GM12878 (cell line): ENCODE data around the gene KCNC4.

ENCODE experiments used
- CEBPZ ChIP-seq: fragments of 150-350 bp; IDR thresholded peaks from 2 replicates; pipeline ENCODE4 v1.6.1; 2016; ENCODE audit warnings: low read depth, low read length
- FOS ChIP-seq: IDR thresholded peaks from 3 replicates; pipeline ENCODE4 v1.6.1; 2011; ENCODE audit warnings: borderline replicate concordance; ENCODE audit not compliant: insufficient read length; ENCODE audit errors: extremely low read depth
- MYC ChIP-seq: IDR thresholded peaks from 2 replicates; pipeline ENCODE4 v1.6.1; 2011; ENCODE audit warnings: mild to moderate bottlenecking, low read length, moderate library complexity, inconsistent platforms; ENCODE audit not compliant: insufficient read depth, insufficient replicate concordance, insufficient read length, severe bottlenecking
- POLR2AphosphoS5 ChIP-seq: IDR thresholded peaks from 2 replicates; pipeline ENCODE4 v1.6.1; 2011; ENCODE audit warnings: mild to moderate bottlenecking, low read length, inconsistent platforms
- SP1 ChIP-seq: IDR thresholded peaks from one replicate; pipeline ENCODE4 v1.6.1; 2011; ENCODE audit warnings: low read depth, low read length
- TBL1XR1 ChIP-seq: IDR thresholded peaks from 2 replicates; pipeline ENCODE4 v1.6.1; 2012; ENCODE audit warnings: low read depth, low read length, improper control_type of control experiment
- ZZZ3 ChIP-seq: IDR thresholded peaks from 2 replicates; pipeline ENCODE4 v1.6.1; 2011; ENCODE audit warnings: low read depth; ENCODE audit not compliant: control insufficient read depth, insufficient read length
- TF ChIP-seq, protein P1 (sequence below), 3 experiments: IDR thresholded peaks in 2 of 3; conservative IDR thresholded peaks in 1 of 3; 2 replicates each; pipeline ENCODE4 v1.5.1; 2011; ENCODE audit warnings: low read depth in 3 of 3, low read length in 3 of 3, mild to moderate bottlenecking in 3 of 3, control low read depth in 2 of 3, moderate library complexity in 2 of 3, inconsistent platforms in 1 of 3, mixed read lengths in 1 of 3; ENCODE audit not compliant: control insufficient read depth in 2 of 3, insufficient read depth in 1 of 3; ENCODE audit errors: extremely low read depth in 1 of 3
- TF ChIP-seq, protein P2 (sequence below): fragments of 450-650 bp; IDR thresholded peaks from 2 replicates; pipeline ENCODE4 v1.6.1; 2016; ENCODE audit warnings: mild to moderate bottlenecking, moderate library complexity, borderline replicate concordance

DNA sequence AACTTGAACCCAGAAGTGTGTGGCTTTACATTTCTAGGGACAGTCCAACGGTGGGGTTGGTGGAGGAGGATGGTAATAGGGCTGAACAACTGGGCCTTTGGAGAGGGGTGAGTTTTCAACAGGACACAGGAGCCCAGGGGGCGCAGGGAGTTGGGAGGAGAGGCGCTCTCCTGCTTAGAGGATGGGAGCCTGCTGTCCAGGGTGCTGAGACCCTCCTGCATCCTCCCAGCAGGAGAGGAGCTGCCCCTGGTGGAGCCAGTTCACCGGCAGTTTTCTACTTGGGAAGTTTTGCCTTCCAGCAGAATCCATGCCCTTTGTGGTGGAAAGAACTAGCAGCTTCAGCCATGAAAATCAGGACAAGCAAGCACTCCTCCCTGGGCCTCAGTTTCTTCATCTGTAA, 8.6 kb downstream of the KCNC4 start:
- TF ChIP-seq, protein P1, sequence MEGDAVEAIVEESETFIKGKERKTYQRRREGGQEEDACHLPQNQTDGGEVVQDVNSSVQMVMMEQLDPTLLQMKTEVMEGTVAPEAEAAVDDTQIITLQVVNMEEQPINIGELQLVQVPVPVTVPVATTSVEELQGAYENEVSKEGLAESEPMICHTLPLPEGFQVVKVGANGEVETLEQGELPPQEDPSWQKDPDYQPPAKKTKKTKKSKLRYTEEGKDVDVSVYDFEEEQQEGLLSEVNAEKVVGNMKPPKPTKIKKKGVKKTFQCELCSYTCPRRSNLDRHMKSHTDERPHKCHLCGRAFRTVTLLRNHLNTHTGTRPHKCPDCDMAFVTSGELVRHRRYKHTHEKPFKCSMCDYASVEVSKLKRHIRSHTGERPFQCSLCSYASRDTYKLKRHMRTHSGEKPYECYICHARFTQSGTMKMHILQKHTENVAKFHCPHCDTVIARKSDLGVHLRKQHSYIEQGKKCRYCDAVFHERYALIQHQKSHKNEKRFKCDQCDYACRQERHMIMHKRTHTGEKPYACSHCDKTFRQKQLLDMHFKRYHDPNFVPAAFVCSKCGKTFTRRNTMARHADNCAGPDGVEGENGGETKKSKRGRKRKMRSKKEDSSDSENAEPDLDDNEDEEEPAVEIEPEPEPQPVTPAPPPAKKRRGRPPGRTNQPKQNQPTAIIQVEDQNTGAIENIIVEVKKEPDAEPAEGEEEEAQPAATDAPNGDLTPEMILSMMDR (IDR thresholded peaks at IDR 0.05 in 2 of 3, conservative IDR thresholded peaks at IDR 0.05 in 1 of 3; ENCODE audit: control insufficient read depth in 2 of 3, extremely low read depth in 1 of 3, insufficient read depth in 1 of 3, low read depth in 3 of 3, low read length in 3 of 3): no peak
- TF ChIP-seq ZZZ3: no peak
- no peak for TF ChIP-seq POLR2AphosphoS5
- TF ChIP-seq SP1: no peak
- no peak for TF ChIP-seq CEBPZ
- TF ChIP-seq FOS: no peak
- TF ChIP-seq TBL1XR1: no peak
- TF ChIP-seq MYC: no peak
- TF ChIP-seq, protein P2, sequence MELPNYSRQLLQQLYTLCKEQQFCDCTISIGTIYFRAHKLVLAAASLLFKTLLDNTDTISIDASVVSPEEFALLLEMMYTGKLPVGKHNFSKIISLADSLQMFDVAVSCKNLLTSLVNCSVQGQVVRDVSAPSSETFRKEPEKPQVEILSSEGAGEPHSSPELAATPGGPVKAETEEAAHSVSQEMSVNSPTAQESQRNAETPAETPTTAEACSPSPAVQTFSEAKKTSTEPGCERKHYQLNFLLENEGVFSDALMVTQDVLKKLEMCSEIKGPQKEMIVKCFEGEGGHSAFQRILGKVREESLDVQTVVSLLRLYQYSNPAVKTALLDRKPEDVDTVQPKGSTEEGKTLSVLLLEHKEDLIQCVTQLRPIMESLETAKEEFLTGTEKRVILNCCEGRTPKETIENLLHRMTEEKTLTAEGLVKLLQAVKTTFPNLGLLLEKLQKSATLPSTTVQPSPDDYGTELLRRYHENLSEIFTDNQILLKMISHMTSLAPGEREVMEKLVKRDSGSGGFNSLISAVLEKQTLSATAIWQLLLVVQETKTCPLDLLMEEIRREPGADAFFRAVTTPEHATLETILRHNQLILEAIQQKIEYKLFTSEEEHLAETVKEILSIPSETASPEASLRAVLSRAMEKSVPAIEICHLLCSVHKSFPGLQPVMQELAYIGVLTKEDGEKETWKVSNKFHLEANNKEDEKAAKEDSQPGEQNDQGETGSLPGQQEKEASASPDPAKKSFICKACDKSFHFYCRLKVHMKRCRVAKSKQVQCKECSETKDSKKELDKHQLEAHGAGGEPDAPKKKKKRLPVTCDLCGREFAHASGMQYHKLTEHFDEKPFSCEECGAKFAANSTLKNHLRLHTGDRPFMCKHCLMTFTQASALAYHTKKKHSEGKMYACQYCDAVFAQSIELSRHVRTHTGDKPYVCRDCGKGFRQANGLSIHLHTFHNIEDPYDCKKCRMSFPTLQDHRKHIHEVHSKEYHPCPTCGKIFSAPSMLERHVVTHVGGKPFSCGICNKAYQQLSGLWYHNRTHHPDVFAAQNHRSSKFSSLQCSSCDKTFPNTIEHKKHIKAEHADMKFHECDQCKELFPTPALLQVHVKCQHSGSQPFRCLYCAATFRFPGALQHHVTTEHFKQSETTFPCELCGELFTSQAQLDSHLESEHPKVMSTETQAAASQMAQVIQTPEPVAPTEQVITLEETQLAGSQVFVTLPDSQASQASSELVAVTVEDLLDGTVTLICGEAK: no peak
